RKO (cell line): ENCODE measurements around the gene DAPK1.

Experiments used
- DNase-seq: peaks from one replicate; pipeline ENCODE4 v3.0.0-alpha.2; 2016; ENCODE audit warnings: low spot score

The DAPK1 gene

GRCh38 chr9:87668722-87669121, 171.1 kb downstream of the DAPK1 start:
- DNase-seq = no peak

GRCh38 chr9:87670572-87671264, 173.1 kb downstream of the DAPK1 start:
- no peak for DNase-seq

- DNase-seq = no peak
These were observed 173.8 kb downstream of the DAPK1 start for GRCh38 chr9:87671478-87671877.

GRCh38 chr9:87671925-87672324, 174.3 kb downstream of the DAPK1 start:
- DNase-seq = no peak

- DNase-seq = no peak
These were observed 174.9 kb downstream of the DAPK1 start for GRCh38 chr9:87672586-87672985.

- no peak for DNase-seq
These were observed 175.9 kb downstream of the DAPK1 start for GRCh38 chr9:87673446-87674120.

- DNase-seq = no peak
These were observed 177.1 kb downstream of the DAPK1 start for GRCh38 chr9:87674565-87675299.

- DNase-seq = no peak
These were observed 178.3 kb downstream of the DAPK1 start for GRCh38 chr9:87675906-87676515.

GRCh38 chr9:87676976-87677775, 179.5 kb downstream of the DAPK1 start:
- no peak for DNase-seq

- no peak for DNase-seq
These were observed 180.3 kb downstream of the DAPK1 start for GRCh38 chr9:87677776-87678587.

GRCh38 chr9:87678650-87679355, 181.1 kb downstream of the DAPK1 start:
- DNase-seq = peak; percentile 80

- DNase-seq = no peak
These were observed 183.8 kb downstream of the DAPK1 start for GRCh38 chr9:87681271-87682061.

- no peak for DNase-seq
These were observed 184.4 kb downstream of the DAPK1 start for GRCh38 chr9:87682085-87682484.

GRCh38 chr9:87682618-87683017, 185.0 kb downstream of the DAPK1 start:
- no peak for DNase-seq

- DNase-seq = no peak
These were observed 186.3 kb downstream of the DAPK1 start for GRCh38 chr9:87683751-87684626.

GRCh38 chr9:87684627-87685219, 187.1 kb downstream of the DAPK1 start:
- no peak for DNase-seq

GRCh38 chr9:87685441-87685840, 187.8 kb downstream of the DAPK1 start:
- DNase-seq = no peak
